Activated CD4-positive, alpha-beta T cell treated with anti-CD3 and anti-CD28 coated beads, Interleukin-2, amount 50 U/mL, for 16 hours (primary cell): ENCODE results near the gene PODNL1.
A peak's percentile ranks its signal among the peaks of the same experiment; 100 is the strongest.
"Not testable (repeated sequence)": the region's sequence is repeated elsewhere in the genome, so short reads cannot be mapped to it uniquely, and the experiment has no call there.

ENCODE experiments used
- DNase-seq: peaks from one replicate; pipeline ENCODE4 v3.0.0-alpha.2; 2020

PODNL1 gene

DNA sequence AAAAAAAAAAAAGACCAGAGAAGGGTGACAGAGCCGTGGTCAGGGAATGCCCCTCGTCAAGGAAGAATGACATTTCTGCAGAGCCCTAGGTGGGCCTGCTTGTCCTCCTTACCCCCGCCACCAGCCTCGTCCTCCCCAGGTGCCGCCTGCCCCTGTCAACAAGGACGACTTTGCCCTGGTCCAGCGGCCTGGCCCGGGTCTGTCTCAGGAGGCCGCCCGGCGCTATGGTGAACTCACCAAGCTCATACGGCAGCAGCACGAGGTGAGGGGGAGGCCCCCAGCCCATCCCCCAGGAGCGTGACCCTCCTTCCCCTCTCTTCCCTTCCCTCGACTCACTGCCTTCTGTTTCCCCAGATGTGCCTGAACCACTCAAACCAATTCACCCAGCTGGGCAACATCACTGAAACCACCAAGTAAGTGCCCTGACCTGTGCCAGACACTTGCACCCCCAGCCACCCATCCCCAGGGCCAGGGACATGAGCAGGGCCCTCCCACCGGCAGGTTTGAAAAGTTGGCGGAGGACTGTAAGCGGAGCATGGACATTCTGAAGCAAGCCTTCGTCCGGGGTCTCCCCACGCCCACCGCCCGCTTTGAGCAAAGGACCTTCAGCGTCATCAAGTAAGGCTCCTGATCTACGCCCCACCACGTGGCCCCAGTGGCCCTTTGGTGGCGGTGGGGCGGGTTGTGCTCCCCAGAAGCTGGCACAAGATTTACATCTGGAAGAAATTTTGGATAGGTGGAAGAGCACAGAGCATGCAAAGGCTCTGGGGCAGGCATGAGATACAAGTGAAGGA lies 14.8 kb downstream of the PODNL1 start:
- no peak for DNase-seq

DNA sequence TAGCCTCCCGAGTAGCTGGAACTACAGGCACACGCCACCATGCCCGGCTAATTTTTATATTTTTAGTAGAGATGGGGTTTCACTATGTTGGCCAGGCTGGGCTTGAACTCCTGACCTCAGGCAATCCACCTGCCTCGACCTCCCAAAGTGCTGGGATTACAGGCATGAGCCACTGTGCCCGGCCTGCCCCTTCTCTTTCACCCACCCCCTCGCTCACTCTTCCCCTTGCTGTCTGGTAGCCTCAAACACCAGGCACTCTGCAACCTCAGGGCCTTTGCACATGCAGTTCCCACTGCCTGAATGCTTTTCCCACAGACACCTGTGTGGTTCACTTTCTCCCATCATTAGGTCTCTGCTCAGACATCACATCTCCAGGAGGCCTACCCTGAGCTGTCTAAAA lies 16.1 kb downstream of the PODNL1 start:
- DNase-seq: not testable (repeated sequence)

DNA sequence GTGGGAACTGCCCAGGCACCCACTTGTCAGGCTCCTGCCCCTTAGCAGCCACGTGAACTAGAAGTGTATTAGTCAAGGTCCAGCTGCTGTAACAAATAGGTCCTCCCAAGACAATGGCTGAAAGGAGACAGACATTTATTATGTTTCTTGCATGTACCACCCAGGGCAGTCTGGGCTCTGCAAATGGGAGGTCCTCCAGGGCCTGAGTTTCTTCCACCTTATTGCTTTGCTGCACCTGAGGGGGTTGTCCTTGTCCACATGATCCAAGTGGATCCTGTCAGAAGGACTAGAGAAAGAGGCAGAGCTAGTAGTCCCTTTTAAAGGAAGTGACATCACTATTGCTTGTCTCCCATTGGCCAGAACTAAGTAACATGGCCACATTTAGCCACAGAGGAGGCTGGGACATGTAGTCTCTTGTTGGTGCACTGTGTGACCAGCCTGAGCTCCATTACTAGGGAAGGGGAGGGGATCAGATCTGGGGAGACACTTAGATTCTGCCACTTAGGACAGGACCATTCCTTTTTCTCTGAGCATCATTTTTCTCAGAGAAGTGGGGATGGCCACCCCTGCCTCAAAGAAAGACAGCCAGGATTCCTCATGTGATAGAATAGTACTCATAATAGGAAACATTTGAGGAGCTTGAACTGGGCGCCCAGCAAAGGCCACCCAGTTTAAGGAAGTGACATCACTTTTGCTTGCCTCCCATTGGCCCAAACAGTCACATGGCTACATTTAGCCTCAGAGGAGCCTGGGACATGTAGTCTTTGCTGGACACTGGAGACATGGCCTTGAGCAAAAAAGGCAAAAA lies 17.1 kb downstream of the PODNL1 start:
- DNase-seq: peak; percentile 72

DNA sequence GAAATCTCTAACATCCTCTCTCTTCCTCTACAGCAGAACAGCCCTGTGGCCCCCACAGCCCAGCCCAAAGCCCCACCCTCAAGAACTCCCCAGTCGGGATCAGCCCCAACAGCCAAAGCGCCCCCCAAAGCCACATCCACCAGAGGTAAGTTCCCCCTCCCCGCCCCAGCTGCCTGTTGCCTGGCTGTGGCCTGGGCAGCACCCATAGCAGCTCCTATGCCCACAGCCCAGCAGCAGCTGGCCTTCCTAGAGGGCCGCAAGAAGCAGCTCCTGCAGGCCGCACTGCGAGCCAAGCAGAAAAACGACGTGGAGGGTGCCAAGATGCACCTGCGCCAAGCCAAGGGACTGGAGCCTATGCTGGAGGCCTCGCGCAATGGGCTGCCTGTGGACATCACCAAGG lies 17.7 kb downstream of the PODNL1 start:
- DNase-seq: no peak

DNA sequence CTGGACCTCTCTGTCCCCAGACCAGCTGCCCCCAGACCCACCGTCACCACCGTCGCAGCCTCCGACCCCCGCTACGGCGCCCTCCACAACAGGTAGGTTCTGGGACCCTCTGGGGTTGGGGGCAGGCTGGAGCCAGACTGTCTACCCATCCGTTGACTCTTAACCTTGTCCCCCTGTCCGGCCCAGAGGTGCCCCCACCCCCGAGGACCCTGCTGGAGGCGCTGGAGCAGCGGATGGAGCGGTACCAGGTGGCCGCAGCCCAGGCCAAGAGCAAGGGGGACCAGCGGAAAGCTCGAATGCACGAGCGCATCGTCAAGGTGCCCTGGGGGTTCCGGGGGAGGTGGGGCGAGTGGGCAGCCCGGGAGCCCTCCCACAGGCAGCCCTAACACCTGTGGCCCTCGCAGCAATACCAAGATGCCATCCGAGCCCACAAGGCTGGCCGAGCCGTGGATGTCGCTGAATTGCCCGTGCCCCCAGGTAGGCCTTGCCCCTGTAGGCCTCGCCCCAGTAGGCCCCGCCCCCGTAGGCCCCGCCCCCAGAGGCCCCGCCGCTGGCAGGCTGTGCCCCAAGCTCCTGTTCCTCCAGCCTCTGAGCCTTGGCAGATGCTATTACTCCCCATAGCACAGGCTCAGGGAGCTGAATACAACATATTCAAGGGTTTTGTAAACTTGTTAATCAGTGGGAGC lies 19.3 kb downstream of the PODNL1 start:
- no peak for DNase-seq

DNA sequence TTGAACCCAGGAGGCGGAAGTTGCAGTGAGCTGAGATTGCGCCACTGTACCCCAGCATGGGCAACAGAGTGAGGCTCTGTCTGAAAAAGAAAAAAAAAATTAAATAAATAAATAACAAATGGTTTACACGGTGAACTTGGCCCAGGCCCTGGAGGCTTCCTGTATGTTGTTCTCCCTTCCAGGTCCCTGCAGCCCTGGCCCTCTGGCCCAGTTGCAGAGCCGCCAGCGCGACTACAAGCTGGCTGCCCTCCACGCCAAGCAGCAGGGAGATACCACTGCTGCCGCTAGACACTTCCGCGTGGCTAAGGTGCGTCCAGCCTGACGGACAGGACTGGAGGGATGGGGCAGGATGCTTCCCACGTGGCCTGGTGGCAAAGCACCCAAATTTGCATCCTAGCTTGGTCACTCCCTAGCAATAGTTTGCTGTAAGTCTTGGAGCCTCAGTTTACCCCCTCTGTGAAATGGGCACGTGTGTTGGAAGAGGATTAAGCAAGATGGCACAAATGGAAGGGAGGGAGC lies 20.3 kb downstream of the PODNL1 start:
- no peak for DNase-seq

DNA sequence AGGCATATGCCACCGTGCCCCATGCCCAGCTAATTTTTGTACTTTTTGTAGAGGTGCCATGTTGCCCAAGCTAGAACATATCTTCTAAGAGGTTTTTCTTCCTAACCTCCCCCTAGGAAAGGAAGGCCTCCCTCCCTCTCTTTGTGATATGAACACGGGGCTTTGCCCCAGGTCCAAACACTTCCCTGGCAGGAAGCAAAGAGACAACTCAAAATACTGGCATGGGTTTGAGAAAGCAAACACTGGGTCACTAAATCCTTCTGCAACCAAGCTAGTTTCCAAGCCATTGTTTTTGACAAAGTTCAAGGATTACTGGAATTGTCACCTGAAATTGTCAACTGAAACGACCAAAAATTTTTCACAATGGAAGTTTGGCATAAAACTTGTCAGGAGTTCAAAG lies 23.4 kb downstream of the PODNL1 start:
- no peak for DNase-seq

DNA sequence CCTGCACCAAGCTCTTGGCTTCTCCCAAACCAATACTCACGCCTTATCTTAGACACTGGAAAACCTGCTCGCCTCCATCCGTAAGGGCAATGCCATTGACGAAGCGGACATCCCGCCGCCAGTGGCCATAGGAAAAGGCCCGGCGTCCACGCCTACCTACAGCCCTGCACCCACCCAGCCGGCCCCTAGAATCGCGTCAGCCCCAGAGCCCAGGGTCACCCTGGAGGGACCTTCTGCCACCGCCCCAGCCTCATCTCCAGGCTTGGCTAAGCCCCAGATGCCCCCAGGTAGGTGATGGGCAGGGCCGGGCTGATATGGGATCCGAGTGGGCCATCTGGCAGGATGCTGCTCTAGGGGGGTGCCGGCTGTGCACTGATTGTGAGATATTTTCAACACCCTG lies 24.9 kb downstream of the PODNL1 start:
- no peak for DNase-seq

DNA sequence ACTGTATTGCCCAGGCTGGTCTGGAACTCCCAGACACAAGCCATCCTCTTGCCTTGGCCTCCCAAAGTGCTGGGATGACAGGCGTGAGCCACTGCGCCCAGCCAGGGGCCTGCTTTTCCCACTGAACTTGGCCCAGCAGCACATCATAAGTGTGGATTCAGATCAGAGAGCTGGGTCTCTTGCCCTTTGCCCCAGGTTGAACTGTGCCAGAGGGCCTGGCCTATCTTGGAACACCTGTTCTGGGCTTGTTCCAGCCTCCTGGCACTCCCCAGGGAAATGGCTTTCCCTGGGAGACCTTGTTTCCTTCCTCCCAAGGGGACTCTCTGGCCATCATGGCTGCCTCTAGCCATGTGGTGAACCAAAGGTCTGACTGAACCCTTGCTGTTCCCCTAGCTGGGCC lies 28.8 kb downstream of the PODNL1 start:
- DNase-seq: no peak

DNA sequence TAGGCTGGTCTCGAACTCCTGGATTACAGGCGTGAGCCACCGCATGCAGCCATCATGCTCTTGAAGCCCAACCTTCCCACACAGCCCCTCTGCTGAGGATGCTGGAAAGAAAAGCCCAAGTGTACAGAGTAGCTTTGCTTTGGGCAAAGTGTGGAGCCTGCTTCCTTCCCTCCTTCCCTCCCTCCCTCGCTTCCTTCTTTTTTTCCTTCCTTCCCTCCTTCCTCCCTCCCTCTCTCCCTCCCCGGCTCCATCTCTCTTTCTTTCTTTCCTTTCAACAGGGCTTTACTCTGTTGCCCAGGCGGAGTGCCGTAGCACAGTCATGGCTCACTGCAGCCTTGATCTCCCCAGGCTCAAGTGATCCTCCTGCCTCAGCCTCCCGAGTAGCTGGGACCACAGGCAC lies 29.5 kb downstream of the PODNL1 start:
- no peak for DNase-seq

DNA sequence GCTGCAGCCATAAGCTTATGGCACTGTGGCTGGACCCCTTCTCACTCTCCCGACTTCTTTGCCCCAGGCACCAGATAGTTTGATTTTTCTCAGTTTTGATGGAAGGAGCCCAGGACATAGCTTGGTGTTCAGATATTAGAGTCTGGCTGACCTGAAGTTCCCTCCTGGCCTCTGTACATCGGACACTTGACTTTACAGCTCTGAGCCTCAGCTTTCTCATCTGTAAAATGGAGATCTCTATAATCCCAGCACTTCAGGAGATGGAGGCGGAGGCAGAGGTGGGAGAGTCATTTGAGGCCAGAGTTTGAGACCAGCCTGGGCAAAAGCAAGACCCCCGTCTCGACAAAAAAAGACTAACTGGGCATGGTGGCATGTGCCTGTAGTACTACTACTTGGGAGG lies 31.3 kb downstream of the PODNL1 start:
- DNase-seq: no peak

DNA sequence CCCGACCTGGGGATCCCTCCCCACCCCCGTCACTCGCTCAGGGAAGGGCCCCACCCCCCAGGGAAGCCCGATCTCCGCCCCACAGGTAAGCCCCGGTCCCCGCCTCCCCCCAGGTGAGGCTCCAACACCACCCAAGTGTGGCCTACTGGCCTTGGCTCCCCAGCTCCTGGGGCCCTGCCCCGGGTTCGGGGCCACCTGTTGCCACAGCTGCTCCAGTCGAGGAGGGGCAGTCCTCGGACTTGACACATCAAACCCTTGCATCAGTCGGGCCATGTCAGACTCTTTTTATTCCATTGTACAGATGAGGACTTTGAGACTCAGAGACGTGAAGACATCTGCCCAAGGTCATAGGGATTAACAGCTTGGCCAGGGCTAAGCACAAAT lies 31.7 kb downstream of the PODNL1 start:
- no peak for DNase-seq

DNA sequence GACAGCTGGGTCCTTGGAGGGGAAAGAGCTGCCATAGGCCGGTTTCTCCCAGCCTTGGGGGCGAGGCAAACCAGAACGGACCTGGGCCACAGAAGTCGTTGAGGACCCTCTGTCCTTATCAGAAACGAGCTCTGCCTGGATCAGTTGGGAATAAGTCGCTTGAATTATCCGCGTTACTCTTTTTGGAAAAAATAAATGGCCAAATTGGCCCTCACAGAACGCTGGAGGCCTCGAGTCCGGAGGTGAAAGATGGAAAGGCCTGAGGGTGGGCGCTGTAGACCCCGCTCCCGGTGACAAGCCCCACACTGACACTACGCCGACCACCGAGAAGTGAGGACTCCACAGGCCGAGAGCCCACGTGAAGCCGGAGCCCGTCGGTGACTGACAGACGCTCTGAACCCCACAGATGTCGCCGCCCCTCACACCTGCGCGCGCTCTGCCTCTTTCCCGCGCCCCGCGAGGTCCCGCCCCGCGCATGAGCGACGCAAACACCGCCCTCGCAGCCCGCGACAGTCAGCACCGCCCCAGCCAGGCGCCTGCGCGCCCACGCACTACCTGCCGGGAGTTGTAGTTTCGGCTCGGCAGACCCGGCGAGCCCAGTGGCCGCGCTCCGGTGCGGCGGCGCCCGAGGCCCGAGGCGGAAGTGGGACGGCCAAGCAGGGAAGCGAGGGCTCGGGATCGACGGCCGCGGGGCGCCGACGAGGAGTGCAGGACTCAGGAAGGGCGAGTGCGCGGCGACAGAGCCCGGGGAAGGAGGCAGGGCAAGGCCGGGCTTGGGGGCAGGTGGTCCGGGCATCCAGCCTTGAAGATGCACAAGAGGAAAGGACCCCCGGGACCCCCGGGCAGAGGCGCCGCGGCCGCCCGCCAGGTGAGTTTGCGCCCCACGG lies 32.3 kb downstream of the PODNL1 start, which contains the start of the genes BRME1 and CC2D1A:
Gene BRME1, minus strand, starts transcription at position 484 of the 887 bp plus-strand sequence. CDS start 1,225 bp downstream, outside the sequence.
Gene CC2D1A, plus strand, starts transcription at position 568 of the 887 bp plus-strand sequence. Its CDS starts 241 bp downstream, at position 809.
- DNase-seq: peak; percentile 97

DNA sequence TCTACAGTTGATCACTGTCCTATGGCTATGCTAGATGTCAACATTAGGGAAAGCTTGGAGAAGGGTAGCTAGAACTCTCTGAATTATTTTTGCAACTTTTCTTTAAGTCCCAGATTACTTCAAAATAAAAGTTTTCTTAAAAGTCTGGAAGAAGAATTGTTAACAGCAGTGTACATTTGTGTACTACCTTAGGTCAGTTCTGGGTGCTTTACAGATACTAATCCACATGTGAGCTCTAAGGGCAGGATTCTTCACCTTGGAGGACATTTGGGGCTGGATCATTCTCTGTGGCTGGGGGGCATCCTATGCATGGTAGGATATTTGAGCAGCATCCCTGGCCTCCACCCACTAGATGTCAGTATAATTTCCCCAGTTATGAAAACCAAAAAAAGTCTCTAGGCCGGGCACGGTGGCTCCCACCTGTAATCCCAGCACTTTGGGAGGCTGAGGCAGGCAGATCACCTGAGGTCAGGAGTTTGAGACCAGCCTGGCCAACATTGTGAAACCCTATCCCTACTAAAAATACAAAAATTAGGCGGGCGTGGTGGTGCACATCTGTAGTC lies 35.1 kb downstream of the PODNL1 start:
- peak; percentile 56 for DNase-seq

DNA sequence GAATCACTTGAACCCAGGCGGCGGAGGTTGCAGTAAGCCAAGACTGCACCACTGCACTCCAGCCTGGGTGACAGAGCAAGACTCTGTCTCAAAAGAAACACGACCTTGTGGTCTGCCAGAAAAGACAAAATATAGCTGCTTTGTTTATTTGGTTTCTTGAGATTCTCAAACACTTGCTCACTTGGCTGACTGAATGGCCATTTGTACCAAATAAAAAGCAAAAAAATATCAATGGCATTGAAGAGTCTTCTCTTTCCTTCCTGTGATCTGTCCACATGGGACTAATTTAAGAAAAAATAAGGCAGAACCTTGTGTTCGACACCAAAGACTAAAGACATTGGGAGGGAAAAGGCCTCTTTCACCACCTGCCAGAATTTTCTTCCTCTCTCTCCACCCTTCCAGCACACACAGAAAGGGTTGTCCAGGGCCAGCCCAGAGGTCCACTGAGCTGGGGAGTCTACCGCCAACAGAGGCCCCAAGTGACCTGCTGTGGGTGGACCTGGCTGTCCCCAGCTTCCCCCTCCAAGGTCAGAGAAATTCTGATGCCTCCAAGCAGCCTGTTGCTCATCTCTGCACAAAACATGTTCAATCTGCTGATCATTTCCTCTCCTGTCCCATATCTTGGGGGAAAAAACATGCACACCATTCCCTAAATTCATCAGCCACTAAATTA lies 38.2 kb downstream of the PODNL1 start:
- DNase-seq: no peak

DNA sequence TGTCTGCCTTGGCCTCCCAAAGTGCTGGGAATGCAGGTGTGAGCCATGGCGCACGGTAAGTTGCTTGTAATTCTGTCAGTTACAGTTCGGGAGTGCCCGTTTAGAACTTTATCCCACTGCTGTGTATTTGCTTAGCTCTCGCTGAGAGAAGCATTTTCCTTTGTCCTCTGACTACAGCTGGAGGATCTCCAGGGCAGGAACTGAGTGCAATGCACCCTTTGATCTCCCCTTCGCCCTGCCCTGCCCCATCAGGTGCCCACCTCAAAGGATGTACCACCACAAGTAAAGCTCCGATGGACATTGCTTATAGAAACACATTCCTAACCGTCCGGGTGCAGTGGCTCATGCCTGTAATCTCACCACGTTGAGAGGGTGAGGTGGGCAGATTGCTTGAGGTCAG lies 38.8 kb downstream of the PODNL1 start:
- no peak for DNase-seq

DNA sequence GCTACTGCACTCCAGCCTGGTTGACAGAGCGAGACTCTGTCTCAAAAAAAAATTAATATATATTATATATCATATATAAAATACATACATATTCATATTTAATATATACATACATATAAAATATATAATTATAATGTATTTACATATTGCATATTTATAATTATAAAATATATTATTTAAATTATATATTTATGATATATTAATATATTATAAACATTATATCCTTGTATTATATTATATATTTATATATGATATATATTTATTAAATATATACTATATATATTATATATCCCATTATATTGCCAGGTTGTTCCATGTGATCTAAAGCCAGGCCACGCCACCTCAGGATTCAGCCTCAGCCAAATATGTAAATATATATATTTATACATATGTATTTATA lies 42.0 kb downstream of the PODNL1 start:
- DNase-seq: no peak

DNA sequence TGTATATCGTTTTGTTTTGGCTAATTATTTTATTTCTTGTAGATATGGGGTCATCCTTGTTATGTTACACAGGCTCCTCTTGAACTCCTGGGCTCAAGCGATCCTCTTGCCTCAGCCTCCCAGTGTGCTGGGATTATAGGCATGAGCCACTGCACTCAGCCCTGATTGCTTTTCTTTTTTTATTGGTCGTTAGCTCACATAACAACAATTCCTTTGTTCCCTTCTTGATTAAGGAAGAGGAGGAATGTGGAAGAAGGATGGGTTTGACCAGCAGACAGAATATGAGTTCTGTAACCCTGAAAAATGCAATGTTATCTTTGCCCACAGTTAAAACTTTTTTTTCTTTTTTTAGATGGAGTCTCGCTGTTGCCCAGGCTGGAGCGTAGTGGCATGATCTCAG lies 43.7 kb downstream of the PODNL1 start:
- no peak for DNase-seq

DNA sequence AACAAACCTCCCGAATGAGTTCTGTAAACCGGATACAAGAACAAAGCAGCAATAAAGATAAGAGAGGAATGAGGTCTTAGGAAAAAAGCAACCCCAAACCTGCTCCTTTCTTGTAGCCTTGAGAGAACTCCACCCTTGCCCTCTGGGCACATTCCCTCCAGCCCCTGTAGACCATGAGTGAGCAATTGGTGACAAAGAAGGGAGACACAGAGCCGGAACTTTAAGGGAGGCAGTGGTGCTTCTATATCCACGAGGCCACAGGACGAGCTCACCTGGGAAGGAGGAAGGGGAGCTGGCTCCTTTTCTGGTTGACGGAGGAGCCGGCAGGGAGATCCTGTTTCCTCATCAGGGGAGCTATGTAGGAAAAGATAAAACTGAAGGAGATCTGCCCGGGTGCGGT lies 45.3 kb downstream of the PODNL1 start:
- DNase-seq: no peak

DNA sequence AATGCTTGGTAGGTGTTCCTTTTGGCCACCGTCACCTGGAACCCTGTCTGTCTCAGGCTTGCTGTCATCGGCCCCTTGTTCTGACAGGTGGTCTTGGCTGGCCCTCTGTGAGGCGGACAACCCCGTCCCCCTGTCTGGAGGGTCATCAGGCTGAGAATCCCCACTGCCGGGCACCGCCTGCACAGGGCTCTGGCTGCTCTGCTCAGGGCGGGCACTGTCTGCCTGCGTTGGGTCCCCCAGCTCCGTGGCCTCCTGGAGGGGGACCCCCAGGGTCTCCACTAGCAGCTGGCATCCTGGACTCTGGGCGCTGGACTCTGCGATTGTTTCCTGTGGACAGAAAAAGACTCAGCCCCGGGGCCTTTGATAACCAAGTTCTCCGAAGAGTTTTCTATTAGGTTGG lies 48.1 kb downstream of the PODNL1 start:
- DNase-seq: no peak

DNA sequence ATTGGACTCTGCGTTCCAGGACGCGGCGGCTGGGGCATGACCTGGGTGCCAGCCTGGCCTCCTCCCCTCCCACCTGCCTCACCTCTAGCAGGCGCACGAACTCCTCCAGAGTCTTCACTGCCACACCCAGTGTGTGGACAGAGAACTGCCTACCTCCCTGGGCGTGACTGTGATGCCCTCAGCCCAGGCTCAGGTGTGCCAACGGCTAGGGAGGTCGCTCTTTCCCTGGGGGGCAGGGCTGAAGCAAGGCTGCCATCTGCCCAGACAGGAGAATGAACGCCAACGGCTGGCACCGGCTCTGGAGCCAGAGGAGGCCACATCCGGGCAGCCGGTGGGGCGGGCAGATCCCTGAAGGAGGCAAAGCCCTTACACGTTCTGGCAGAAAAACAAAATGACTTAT lies 49.9 kb downstream of the PODNL1 start:
- no peak for DNase-seq
